Measurements from ENCODE around the gene BMPER.

BMPER gene

DNA sequence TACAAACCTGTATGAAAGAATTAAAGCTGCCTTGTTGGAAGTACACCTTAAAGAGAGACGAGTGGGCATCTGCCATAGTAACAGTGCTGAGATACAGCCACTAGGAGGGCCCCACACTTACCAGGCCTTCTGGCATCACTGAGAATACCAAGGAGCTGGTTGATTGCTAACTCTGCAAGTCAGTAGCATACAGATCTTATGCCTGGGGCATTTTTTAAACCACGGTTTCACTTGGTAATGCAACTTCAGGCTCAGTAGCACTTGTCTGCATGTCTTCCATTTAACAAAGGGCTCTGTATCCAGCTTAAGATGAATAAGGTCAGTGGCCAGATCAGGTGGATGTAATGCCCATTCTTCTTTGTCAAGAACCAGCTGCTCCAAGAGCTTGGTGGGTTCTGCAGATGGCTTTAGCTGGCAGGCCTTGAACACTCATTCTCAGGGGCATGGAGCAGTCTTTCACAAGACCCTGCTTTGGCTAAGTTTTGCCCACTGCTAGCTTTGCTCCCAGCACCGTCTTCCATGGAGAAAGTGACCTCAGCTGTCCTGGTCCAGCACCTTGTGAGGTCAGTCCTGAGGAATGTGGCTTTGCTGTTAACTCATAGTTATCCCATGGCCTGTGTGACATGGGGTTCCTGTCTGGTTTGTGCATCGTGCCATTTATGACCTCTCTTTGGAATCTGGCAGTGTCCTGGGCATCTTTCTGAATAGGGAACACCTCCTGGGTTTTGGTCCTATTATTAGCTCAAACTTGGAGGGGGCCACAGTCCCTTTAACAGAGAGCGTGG is 68.1 kb downstream of the BMPER start:
- TF ChIP-seq, protein P1, sequence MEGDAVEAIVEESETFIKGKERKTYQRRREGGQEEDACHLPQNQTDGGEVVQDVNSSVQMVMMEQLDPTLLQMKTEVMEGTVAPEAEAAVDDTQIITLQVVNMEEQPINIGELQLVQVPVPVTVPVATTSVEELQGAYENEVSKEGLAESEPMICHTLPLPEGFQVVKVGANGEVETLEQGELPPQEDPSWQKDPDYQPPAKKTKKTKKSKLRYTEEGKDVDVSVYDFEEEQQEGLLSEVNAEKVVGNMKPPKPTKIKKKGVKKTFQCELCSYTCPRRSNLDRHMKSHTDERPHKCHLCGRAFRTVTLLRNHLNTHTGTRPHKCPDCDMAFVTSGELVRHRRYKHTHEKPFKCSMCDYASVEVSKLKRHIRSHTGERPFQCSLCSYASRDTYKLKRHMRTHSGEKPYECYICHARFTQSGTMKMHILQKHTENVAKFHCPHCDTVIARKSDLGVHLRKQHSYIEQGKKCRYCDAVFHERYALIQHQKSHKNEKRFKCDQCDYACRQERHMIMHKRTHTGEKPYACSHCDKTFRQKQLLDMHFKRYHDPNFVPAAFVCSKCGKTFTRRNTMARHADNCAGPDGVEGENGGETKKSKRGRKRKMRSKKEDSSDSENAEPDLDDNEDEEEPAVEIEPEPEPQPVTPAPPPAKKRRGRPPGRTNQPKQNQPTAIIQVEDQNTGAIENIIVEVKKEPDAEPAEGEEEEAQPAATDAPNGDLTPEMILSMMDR (IDR thresholded peaks at IDR 0.05): no peak

DNA sequence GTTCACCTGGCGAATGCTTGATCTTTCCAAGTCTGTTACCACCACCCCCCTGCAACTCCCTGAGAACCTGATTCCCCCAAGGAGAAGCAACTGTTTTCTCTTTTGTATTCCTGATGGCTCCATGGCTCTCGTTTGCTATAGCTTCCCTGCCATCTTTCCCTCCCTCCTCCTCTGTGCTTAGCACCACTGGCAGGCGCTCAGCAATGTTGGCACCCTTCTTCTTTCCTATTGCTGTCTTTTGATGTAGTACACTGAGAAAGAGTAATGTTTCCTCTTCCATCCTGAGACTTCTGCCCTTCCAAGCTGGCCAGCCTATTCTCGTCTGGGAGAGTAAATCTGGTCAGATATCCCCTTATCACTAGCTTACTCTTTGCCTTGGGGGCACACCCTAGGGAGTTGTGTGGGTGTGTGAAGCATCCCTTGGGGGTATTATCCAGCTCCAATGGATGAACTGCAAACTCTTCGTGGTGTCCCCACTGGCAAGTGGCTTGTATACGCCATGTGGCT is 74.0 kb downstream of the BMPER start:
- TF ChIP-seq, protein P1 (IDR thresholded peaks at IDR 0.05): no peak

DNA sequence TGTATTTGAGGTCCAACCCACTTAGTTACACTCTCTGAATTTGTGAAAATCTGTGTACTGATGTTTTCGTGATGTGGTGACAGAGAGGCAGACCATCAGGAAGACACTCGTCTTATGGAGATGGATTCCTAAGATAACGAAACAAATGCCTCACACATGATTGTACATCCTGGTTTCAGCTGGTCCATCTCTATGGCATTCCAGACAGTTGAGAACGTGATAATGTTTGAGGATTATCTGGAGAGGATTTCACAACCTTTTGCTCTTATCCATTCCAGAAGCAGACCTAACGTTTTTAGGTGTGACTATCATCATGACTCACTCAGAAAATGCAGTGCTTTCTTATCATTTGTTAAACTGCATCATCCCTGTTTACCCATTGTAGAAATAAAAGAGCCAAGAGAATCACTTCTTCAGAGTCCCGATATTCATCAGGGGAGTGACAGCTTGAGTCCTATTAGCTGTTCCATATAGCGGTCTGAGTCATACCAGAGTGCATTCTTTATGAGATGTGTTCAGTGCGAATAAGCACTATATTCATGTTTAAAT is 74.5 kb downstream of the BMPER start:
- TF ChIP-seq, protein P1 (IDR thresholded peaks at IDR 0.05): no peak

DNA sequence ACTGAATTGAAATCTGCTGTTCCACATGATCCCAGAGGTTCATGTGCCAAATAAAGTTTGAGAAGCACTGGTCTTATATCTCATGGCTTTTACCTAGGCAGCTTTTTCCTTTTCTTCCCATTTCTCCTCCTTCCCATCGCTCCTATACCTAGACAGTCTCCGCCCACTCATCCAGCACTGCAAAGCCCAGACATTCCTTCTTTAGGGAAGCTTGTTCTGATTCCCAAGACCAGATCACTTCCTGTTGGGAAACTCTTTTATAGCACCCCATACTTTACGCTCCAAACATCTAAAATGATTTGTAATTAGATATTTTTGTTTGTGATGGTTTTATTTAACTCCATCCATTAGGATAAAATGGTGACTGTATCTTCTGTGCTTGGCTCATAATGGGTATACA is 75.9 kb downstream of the BMPER start:
- TF ChIP-seq, protein P1 (IDR thresholded peaks at IDR 0.05): no peak

DNA sequence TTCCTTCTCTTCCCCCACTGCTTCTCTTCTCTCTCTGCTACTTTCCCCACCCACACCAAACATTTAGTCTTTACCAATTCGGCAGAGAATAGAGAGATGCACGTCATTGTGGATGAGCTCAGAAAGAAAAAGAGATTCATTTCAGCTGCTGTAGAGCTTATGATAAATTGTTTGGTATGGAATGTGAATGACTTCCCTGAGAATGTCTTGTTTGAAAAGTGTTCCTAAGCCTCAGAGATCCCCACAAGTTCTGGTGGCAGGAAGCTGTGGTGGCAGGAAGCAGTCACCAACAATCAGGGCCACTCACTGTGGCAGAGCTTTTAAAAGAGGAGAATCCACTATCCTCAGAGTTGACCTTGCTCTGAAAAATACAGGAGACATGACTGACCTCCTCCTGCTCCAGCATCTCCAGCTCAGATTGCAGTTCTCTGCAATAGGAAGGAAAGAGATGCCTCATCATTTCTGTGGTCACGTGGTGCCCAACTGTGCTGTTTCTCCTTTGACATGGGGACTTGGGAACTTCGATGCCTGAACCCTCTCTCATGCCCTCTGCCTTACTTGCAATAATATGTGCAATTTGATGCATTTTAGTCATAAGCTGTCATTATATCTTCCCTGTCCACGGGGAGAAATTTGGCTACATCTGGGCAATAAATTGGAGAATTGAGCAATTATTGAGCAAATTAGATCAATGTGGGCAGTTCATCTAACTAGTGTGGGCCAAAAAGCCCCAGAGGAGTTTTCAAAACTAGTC is 76.5 kb downstream of the BMPER start:
- TF ChIP-seq, protein P1 (IDR thresholded peaks at IDR 0.05): no peak

DNA sequence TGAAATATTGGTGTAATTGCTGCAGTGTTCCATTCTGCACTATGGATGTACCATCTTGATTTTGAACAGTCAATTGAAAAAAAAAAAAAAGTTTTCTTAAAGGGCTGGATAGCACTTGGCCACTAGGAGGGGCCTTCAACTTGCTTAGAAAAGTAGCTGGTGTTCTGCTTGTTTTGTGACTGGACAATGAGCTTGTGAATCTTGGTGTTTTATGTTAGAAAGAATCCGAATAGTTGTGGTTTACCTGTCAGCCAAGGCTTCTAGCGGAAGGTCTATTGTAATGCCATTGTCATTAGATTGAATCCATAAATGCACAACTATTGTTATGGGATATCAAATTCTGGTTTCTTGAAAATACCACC is 77.1 kb downstream of the BMPER start:
- TF ChIP-seq, protein P1 (IDR thresholded peaks at IDR 0.05): 0 out of 2 replicates have a peak, but pooled peaks have one; percentile 15

DNA sequence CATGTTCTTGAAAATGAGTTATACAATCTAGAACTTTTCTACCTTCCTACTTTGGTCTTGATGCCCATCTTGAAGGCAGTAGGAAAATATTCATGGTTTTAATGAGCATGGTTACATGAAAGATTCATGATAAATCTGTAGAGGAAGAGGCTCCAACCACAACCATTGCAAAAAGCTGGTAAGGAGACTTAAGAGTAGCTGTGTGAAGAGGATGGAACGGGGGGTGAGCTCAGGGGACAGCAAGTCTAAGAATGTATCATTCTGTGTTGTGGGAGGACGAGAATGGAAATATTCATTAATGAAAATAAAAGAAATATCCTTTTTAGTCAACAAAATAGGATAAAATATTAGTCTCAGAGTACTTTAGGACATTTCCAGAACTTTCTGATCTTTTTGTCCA is 81.1 kb downstream of the BMPER start:
- TF ChIP-seq, protein P1 (IDR thresholded peaks at IDR 0.05): no peak

Data from LNCAP (cell line).